Sigmoid colon (tissue), 4 donors: Measurements from ENCODE around the gene DNM2.

ENCODE experiments used
- EP300 ChIP-seq, 4 donors: sonication (generic); formaldehyde crosslinking; IDR thresholded peaks; one replicate each; pipeline ENCODE4 v1.6.1; 2017; ENCODE audit warnings: antibody characterized with exemption in 4 of 4
- POLR2A ChIP-seq, 2 donors: fragments of 450-650 bp; IDR thresholded peaks; one replicate each; pipeline ENCODE4 v1.6.1; 2016; ENCODE audit warnings: antibody characterized with exemption in 2 of 2, mild to moderate bottlenecking in 2 of 2, moderate library complexity in 2 of 2
- POLR2AphosphoS5 ChIP-seq, 4 donors: sonication (generic); formaldehyde crosslinking; IDR thresholded peaks; one replicate each; pipeline ENCODE4 v1.6.1; 2017; ENCODE audit warnings: antibody characterized with exemption in 4 of 4
- TF ChIP-seq, protein P1 (sequence below), 4 experiments: fragments of 450-650 bp in 3 of 4; fragments of 200-600 bp in 1 of 4; IDR thresholded peaks; one replicate each; pipeline ENCODE4 v1.5.1; 2016 to 2019; ENCODE audit warnings: antibody characterized with exemption in 4 of 4, mild to moderate bottlenecking in 3 of 4, moderate library complexity in 2 of 4

DNA sequence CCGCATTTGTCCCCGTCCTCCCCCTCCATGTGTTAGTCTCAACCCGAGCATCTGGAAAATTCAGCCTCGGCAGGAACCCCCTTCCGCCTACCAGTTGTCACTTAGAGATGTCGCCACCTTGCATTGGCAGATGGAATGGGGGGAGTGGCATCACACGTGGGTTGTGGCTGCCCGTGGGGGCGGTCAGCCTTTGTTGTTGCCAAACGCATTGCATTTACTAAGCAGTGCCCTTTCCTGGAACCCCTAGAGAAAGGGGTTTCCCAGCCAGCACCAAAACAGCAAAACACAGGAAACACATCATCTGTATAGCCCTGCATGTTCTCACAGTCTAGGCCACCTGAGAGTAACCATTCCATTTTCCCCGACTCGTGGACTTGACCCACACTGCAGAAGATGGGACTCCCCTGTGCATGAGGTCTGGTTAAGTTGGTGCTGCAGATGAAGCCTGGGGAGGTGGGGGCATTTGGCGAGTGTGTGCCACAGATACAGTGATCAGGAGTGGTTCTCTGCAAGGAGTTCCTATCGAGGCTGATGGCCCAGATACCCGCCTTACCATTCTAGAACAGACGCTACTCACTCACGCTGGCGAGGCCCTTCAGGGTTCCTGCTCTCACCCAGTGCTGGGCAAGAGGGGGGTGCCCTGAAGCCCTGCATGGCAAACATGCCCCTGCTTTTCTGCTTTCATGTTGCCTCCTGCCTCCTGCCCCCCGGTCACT is 79.8 kb downstream of the DNM2 start:
- TF ChIP-seq POLR2A (IDR thresholded peaks at IDR 0.05) (no peak), POLR2AphosphoS5 (IDR thresholded peaks at IDR 0.05) (no peak), EP300 (IDR thresholded peaks at IDR 0.05) (no peak)
- TF ChIP-seq, protein P1, sequence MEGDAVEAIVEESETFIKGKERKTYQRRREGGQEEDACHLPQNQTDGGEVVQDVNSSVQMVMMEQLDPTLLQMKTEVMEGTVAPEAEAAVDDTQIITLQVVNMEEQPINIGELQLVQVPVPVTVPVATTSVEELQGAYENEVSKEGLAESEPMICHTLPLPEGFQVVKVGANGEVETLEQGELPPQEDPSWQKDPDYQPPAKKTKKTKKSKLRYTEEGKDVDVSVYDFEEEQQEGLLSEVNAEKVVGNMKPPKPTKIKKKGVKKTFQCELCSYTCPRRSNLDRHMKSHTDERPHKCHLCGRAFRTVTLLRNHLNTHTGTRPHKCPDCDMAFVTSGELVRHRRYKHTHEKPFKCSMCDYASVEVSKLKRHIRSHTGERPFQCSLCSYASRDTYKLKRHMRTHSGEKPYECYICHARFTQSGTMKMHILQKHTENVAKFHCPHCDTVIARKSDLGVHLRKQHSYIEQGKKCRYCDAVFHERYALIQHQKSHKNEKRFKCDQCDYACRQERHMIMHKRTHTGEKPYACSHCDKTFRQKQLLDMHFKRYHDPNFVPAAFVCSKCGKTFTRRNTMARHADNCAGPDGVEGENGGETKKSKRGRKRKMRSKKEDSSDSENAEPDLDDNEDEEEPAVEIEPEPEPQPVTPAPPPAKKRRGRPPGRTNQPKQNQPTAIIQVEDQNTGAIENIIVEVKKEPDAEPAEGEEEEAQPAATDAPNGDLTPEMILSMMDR (IDR thresholded peaks at IDR 0.05): no peak
